DOHH2 (cell line): ENCODE data around the gene CDH18.

ENCODE experiments used
- H3F3A ChIP-seq: fragments of 200-600 bp; sonication (generic), shearing (Covaris generic); 2 replicates; pipeline ENCODE4 v1.6.0; 2016; ENCODE audit warnings: antibody characterized with exemption, mild to moderate bottlenecking; ENCODE audit not compliant: control insufficient read depth, insufficient read depth
- H3K27ac ChIP-seq: fragments of 200-600 bp; sonication (generic); 2 replicates; pipeline ENCODE4 v1.5.1; 2014; ENCODE audit warnings: low read depth, mild to moderate bottlenecking, low read length, moderate library complexity
- H3K27me3 ChIP-seq: fragments of 200-600 bp; sonication (generic); 2 replicates; pipeline ENCODE4 v1.6.1; 2014; ENCODE audit warnings: mild to moderate bottlenecking, low read length, mixed read lengths; ENCODE audit not compliant: control insufficient read depth
- H3K36me3 ChIP-seq: fragments of 200-600 bp; sonication (generic); 2 replicates; pipeline ENCODE4 v1.6.1; 2014; ENCODE audit warnings: mild to moderate bottlenecking, low read length, moderate library complexity, mixed read lengths; ENCODE audit not compliant: control insufficient read depth
- H3K4me1 ChIP-seq: fragments of 200-600 bp; sonication (generic); 2 replicates; pipeline ENCODE4 v1.6.1; 2014; ENCODE audit warnings: mild to moderate bottlenecking, low read length, mixed read lengths; ENCODE audit not compliant: control insufficient read depth
- H3K4me2 ChIP-seq: fragments of 200-600 bp; sonication (generic); 2 replicates; pipeline ENCODE4 v1.6.0; 2014; ENCODE audit warnings: mild to moderate bottlenecking, low read length, moderate library complexity
- H3K4me3 ChIP-seq: fragments of 200-600 bp; sonication (generic); 2 replicates; pipeline ENCODE4 v1.5.1; 2014; ENCODE audit warnings: mild to moderate bottlenecking, low read length, mixed read lengths
- H3K79me2 ChIP-seq: fragments of 200-600 bp; sonication (generic); 2 replicates; pipeline ENCODE4 v1.6.1; 2014; ENCODE audit warnings: mild to moderate bottlenecking, low read length, mixed read lengths; ENCODE audit not compliant: control insufficient read depth
- H3K9me2 ChIP-seq: fragments of 200-600 bp; sonication (generic); replicated peaks from 2 replicates; pipeline ENCODE4 v1.6.1; 2014; ENCODE audit warnings: mild to moderate bottlenecking, low read length, mixed read lengths; ENCODE audit not compliant: control insufficient read depth
- H3K9me3 ChIP-seq: fragments of 200-600 bp; sonication (generic); 2 replicates; pipeline ENCODE4 v1.6.1; 2014; ENCODE audit warnings: antibody characterized with exemption, low read length, mixed read lengths; ENCODE audit not compliant: control insufficient read depth, insufficient read depth
- H4K20me1 ChIP-seq: fragments of 200-600 bp; sonication (generic); 2 replicates; pipeline ENCODE4 v1.6.0; 2014; ENCODE audit warnings: low read depth, mild to moderate bottlenecking, antibody characterized with exemption, low read length, moderate library complexity; ENCODE audit not compliant: control insufficient read depth, insufficient read depth
- CTCF ChIP-seq: fragments of 200-600 bp; sonication (generic); IDR thresholded peaks from one replicate; pipeline ENCODE4 v1.5.1; 2014; ENCODE audit warnings: antibody characterized with exemption, mild to moderate bottlenecking, low read depth, low read length; ENCODE audit not compliant: poor library complexity, severe bottlenecking
- EZH2phosphoT487 ChIP-seq: fragments of 200-600 bp; sonication (generic); IDR thresholded peaks from 2 replicates; pipeline ENCODE4 v1.6.1; 2017; ENCODE audit warnings: borderline replicate concordance, mild to moderate bottlenecking, antibody characterized with exemption, low read length, moderate library complexity, mixed read lengths

Gene CDH18

DNA sequence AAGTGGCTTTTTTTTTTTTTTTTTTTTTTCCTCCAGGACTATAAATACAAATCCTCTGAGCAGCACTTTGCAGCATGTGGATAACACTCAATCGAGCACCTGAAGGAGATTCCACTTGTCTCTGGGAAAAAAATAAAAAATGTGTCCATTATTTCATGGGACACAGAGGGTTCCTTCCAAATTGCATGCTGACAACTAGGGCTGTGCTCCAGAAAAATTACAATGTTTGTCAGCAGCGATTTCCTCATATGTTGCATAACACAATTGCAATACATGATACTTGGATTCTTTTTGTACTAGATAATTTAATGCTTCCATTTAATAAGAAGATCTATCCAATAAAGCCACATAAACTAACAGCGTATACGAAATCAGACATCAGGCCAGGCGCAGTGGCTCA, 84.4 kb downstream of the CDH18 start:
- no peak overlapping the region for H3K27ac ChIP-seq
- no peaks in the 10 kb centered on the region for H3K4me1 ChIP-seq
- H3K9me2 ChIP-seq, result no peaks in the 10 kb centered on the region
- no peaks in the 10 kb centered on the region for H3K79me2 ChIP-seq
- no peaks in the 10 kb centered on the region for H3F3A ChIP-seq
- TF ChIP-seq CTCF, result no peak
- no peak for TF ChIP-seq EZH2phosphoT487
- no peaks in the 10 kb centered on the region for H3K27me3 ChIP-seq
- no peaks in the 10 kb centered on the region for H4K20me1 ChIP-seq
- no peaks in the 10 kb centered on the region for H3K36me3 ChIP-seq
- no peak overlapping the region for H3K4me3 ChIP-seq
- no peak overlapping the region for H3K4me2 ChIP-seq
- H3K9me3 ChIP-seq, result no peaks in the 10 kb centered on the region

DNA sequence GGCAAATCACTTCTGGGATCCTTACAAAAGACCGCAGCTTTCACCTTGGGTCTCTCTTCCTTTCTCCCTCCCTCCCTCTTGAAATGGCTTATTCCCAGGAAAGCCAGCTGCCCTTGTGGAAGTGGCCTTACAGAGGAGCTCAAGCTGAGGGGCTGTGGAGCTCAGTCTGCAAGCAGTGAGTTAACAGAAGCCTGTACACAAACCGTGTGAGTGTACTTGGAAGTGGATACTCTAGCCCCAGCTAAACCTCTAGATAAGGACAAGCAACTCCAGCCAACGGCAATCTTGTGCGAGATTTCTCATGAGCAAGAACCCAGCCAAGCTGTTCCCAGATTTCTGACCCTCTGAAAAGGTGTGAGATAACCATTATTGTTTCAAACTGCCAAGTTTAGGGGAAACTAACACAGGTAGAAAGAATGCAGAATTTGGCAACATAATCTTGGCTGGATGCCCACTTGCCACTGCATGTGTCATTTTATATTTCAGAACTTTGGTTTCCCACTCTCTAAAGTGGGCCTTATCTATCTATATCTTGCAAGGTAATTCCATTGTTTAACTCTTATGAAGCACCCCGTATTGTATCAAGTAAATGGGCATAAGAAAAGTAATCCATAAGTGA, 85.6 kb downstream of the CDH18 start:
- Histone ChIP-seq H3K4me1 (no peaks in the 10 kb centered on the region), H3K36me3 (no peaks in the 10 kb centered on the region), H3K9me3 (no peaks in the 10 kb centered on the region), H3K4me2 (no peak overlapping the region), H3K27ac (no peak overlapping the region), H4K20me1 (no peaks in the 10 kb centered on the region), H3K27me3 (no peaks in the 10 kb centered on the region), H3K79me2 (no peaks in the 10 kb centered on the region), H3K9me2 (no peaks in the 10 kb centered on the region), H3F3A (no peaks in the 10 kb centered on the region), H3K4me3 (no peak overlapping the region)
- no peak for TF ChIP-seq EZH2phosphoT487
- TF ChIP-seq CTCF, result no peak

GRCh38 chr5:19900269-19900668, 87.7 kb downstream of the CDH18 start:
- Histone ChIP-seq H3K27ac (no peak overlapping the region), H3K9me2 (no peaks in the 10 kb centered on the region), H4K20me1 (no peaks in the 10 kb centered on the region), H3K36me3 (no peaks in the 10 kb centered on the region), H3F3A (no peaks in the 10 kb centered on the region), H3K4me2 (no peak overlapping the region), H3K4me3 (no peak overlapping the region), H3K4me1 (no peaks in the 10 kb centered on the region), H3K9me3 (no peaks in the 10 kb centered on the region), H3K79me2 (no peaks in the 10 kb centered on the region), H3K27me3 (no peaks in the 10 kb centered on the region)
- TF ChIP-seq EZH2phosphoT487 (no peak), CTCF (no peak)

DNA sequence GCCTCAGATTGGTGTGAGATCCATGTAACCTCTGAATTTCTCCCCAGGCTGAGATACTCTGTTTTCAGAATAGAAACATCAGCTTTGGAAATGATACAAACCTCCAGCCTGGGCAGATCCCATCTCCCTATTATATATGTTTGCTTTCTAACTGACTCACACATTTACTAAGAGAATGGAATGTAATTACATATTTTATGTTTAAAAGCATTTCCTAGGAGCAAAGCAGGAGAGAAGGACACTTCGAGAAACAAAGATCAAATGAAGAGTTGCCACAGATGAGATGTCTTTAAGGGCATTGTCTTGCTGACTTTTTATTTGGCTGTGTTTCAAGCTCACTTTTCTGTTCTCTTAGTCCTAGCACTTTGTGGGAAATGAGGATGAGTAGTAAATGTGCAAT, 96.3 kb downstream of the CDH18 start:
- Histone ChIP-seq H3K9me2 (no peaks in the 10 kb centered on the region), H3K27me3 (no peaks in the 10 kb centered on the region), H4K20me1 (no peaks in the 10 kb centered on the region), H3K36me3 (no peaks in the 10 kb centered on the region), H3K9me3 (no peaks in the 10 kb centered on the region), H3K27ac (no peak overlapping the region), H3K4me3 (no peak overlapping the region), H3K4me2 (no peak overlapping the region), H3F3A (no peaks in the 10 kb centered on the region), H3K79me2 (no peaks in the 10 kb centered on the region), H3K4me1 (no peaks in the 10 kb centered on the region)
- no peak for TF ChIP-seq EZH2phosphoT487
- TF ChIP-seq CTCF, result no peak
